ENCODE results near the gene SUMF1. TPM values are rescaled to one million over a fixed set of nuclear protein-coding genes. Genes with fewer than 3 reads are reported as not detected.

SUMF1 gene
- polyA plus RNA-seq, 1 experiment = 51.4 TPM

DNA sequence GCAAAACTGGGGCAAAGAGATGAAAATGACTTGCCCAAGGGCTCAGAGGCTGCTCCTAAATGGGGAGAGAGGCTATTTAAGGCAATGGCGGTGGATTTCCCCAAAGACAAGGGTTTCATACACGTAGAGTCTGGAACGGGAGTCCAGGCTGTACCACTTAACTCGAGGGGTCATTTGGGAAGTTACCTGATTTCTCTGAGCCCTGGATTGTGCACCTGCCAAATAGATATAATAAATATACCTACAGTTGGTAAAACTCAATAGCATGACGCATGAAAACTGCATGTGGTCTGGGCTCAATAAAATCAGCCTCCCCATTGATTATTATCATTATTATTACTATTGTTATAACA is 24.8 kb upstream of the SUMF1 start:
- no peak for DNase-seq (ENCODE audit: low read depth, low spot score)
- Histone ChIP-seq H3K27ac (ENCODE audit: low read depth, low read length) (no peak overlapping the region), H3K27me3 (ENCODE audit: control insufficient read depth, insufficient read depth, low read length) (peaks cover 9% of the 10 kb centered on the region), H3K9me3 (ENCODE audit: control insufficient read depth, insufficient read depth, low read length) (no peaks in the 10 kb centered on the region; the same call in 1 of the 2 replicates), H3K4me3 (ENCODE audit: low read depth, low read length) (peak overlapping the region; percentile 83)
- TF ChIP-seq, protein P1, sequence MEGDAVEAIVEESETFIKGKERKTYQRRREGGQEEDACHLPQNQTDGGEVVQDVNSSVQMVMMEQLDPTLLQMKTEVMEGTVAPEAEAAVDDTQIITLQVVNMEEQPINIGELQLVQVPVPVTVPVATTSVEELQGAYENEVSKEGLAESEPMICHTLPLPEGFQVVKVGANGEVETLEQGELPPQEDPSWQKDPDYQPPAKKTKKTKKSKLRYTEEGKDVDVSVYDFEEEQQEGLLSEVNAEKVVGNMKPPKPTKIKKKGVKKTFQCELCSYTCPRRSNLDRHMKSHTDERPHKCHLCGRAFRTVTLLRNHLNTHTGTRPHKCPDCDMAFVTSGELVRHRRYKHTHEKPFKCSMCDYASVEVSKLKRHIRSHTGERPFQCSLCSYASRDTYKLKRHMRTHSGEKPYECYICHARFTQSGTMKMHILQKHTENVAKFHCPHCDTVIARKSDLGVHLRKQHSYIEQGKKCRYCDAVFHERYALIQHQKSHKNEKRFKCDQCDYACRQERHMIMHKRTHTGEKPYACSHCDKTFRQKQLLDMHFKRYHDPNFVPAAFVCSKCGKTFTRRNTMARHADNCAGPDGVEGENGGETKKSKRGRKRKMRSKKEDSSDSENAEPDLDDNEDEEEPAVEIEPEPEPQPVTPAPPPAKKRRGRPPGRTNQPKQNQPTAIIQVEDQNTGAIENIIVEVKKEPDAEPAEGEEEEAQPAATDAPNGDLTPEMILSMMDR (IDR thresholded peaks at IDR 0.05; ENCODE audit: low read depth, low read length) = no peak
- ChIA-PET CTCF (interaction anchor here (4.8 to 5.8 kb wide), 2 partner anchors 141 to 142 kb away, joined by 30 to 43 read pairs; no protein-coding TSS in a partner anchor), POLR2A (interaction anchor here (2.4 to 3.3 kb wide), 2 partner anchors 25 to 92 kb away, joined by 31 to 38 read pairs; partner anchors contain the start of gene SUMF1)

DNA sequence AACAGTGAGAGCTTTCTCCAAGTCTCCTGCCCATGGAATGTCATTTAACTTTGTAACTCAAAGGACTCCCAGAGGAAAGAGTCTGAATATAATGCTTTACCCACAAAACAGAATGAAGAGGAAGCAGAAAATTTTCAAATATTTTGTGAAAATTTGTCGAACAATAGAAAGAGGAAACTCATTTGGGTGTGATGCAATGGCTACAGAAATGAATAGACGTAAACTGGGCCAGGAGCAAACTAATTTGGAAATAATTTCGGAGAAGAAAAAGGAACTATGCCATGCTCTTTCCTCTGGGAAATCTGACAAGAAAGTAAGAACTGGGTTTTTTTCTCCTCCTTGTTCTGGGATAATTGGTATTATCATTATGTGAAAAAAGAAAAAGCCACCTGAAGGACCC is 11.2 kb upstream of the SUMF1 start:
- Histone ChIP-seq H3K4me3 (ENCODE audit: low read depth, low read length) (no peak overlapping the region), H3K9me3 (ENCODE audit: control insufficient read depth, insufficient read depth, low read length) (no peaks in the 10 kb centered on the region), H3K27me3 (ENCODE audit: control insufficient read depth, insufficient read depth, low read length) (peaks cover 12% of the 10 kb centered on the region), H3K27ac (ENCODE audit: low read depth, low read length) (no peak overlapping the region)
- ChIA-PET POLR2A (interaction anchor here (0.6 kb wide), 1 partner anchor 121 kb away, joined by 4 read pairs; no protein-coding TSS in a partner anchor), CTCF (no interaction called here)
- TF ChIP-seq, protein P1 (IDR thresholded peaks at IDR 0.05; ENCODE audit: low read depth, low read length) = no peak
- DNase-seq (ENCODE audit: low read depth, low spot score) = no peak

DNA sequence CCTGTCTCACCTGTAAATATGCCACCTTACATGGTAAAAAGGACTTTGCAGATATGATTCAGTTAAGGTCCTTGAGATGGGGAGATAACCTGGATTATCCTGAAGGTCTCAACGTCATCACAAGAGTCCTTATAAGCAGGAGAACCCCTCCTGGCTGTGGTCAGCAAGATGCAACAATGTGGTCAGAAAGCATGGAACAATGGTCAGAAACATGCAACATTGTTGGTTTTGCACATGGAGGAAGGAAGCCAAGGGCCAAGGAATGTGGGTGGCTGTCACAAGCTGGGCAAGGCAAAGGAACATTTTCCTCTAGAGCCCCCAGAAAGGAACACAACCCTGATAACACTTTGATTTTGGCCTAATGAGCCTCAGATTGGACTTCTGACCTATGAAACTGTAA is 9.4 kb upstream of the SUMF1 start:
- ChIA-PET POLR2A (no interaction called here), CTCF (no interaction called here)
- Histone ChIP-seq H3K4me3 (ENCODE audit: low read depth, low read length) (no peak overlapping the region), H3K27ac (ENCODE audit: low read depth, low read length) (no peak overlapping the region), H3K27me3 (ENCODE audit: control insufficient read depth, insufficient read depth, low read length) (peaks cover 18% of the 10 kb centered on the region), H3K9me3 (ENCODE audit: control insufficient read depth, insufficient read depth, low read length) (no peaks in the 10 kb centered on the region)
- TF ChIP-seq, protein P1 (IDR thresholded peaks at IDR 0.05; ENCODE audit: low read depth, low read length) = no peak
- no peak for DNase-seq (ENCODE audit: low read depth, low spot score)

DNA sequence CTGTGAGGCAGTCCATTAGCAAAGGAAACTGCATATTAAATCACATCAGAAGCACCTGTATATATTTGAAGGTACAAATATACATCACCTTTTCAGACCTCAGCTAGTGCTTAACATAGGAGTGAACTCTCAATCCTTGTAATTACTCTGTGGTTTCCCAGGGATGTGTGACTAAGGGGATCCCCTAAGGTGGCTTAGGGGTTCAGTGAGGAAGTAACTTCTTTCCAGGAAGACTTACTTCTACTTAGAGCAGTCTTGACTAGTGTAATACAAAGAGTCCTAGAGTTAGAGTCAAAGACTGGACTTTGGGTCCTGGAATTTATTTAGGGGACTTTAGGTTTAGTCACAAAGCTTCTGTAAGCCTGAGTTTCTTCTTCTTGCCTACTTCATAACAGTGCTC is 8.7 kb upstream of the SUMF1 start:
- DNase-seq (ENCODE audit: low read depth, low spot score) = no peak
- TF ChIP-seq, protein P1 (IDR thresholded peaks at IDR 0.05; ENCODE audit: low read depth, low read length) = no peak
- Histone ChIP-seq H3K27ac (ENCODE audit: low read depth, low read length) (no peak overlapping the region), H3K4me3 (ENCODE audit: low read depth, low read length) (no peak overlapping the region), H3K27me3 (ENCODE audit: control insufficient read depth, insufficient read depth, low read length) (peaks cover 18% of the 10 kb centered on the region), H3K9me3 (ENCODE audit: control insufficient read depth, insufficient read depth, low read length) (no peaks in the 10 kb centered on the region)
- ChIA-PET CTCF (interaction anchor here (0.9 kb wide), 1 partner anchor 13 kb away, joined by 3 read pairs; no protein-coding TSS in a partner anchor), POLR2A (no interaction called here)

DNA sequence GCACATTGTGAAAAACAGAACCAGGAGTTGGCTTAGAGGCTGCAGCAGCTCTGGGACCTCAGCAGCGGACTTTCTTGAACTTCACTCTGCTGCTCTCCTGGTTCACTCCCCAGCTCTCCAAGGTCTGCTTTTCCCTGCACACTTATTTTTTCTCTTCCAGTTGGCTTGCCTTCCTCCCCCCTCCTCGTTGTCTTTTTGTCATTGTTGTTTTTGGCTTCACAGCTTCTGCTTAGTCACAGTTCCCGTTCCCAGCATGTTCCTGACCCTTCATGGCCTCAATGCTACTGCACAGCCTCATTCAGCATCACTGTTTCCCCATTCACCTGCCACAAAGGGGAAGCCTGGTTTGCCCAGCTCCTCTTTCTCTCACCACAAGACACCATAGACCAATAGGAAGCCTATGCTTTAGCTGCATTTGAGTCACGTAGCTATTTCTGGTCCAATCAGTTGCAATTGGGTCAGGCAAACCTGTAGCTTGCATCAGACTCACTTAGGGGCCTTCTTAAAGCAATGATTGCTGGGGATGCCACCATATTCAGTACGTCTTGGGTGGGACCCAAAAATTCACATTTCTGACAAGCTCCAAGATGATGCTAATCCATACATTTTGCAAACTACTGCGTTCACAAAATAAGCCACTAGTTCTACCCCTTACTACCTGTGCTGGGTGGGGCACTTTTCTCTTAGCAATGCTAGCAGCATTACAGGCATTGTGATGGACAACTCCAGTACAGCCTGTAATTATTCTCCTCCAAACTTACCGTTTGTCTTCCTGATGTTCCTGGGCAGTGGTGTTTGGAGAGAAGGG is 7.8 kb upstream of the SUMF1 start:
- H3K4me3 ChIP-seq (ENCODE audit: low read depth, low read length) = no peak overlapping the region

More for the DNA sequence above, 7.8 kb upstream of the SUMF1 start:
- POLR2A ChIA-PET = interaction anchor here (1.2 kb wide), 1 partner anchor 18 kb away, joined by 4 read pairs; the partner anchor contains the start of gene ITPR1
- Histone ChIP-seq H3K9me3 (ENCODE audit: control insufficient read depth, insufficient read depth, low read length) (no peaks in the 10 kb centered on the region), H3K27ac (ENCODE audit: low read depth, low read length) (no peak overlapping the region), H3K27me3 (ENCODE audit: control insufficient read depth, insufficient read depth, low read length) (peaks cover 24% of the 10 kb centered on the region)
- DNase-seq (ENCODE audit: low read depth, low spot score) = no peak
- TF ChIP-seq, protein P1 (IDR thresholded peaks at IDR 0.05; ENCODE audit: low read depth, low read length) = no peak
- CTCF ChIA-PET = interaction anchor here (0.6 to 1.2 kb wide), 4 partner anchors 14 to 187 kb away, joined by 3 to 8 read pairs (median 4); no protein-coding TSS in a partner anchor

All from AG04450 (cell line).